Type B pancreatic cell (in vitro differentiated cells): Measurements from ENCODE around the gene PRKN. TPM values are rescaled to one million over a fixed set of nuclear protein-coding genes. Genes with fewer than 3 reads are reported as not detected.
A peak's percentile ranks its signal among the peaks of the same experiment; 100 is the strongest.

Experiments
- DNase-seq: peaks from one replicate; pipeline ENCODE4 v3.0.0; 2021; ENCODE audit warnings: mixed read lengths; ENCODE audit not compliant: unreplicated experiment; ENCODE audit errors: extremely low spot score
- H3K27ac Mint-ChIP-seq: 2 replicates; pipeline ENCODE4 v1.8.0; 2021; ENCODE audit warnings: mild to moderate bottlenecking, mixed read lengths
- H3K27me3 Mint-ChIP-seq: 2 replicates; pipeline ENCODE4 v1.8.0; 2021; ENCODE audit warnings: mixed read lengths
- H3K36me3 Mint-ChIP-seq: 2 replicates; pipeline ENCODE4 v1.8.0; 2021; ENCODE audit warnings: mixed read lengths
- H3K4me1 Mint-ChIP-seq: one replicate; pipeline ENCODE4 v1.8.0; 2021; ENCODE audit warnings: mixed read lengths; ENCODE audit not compliant: unreplicated experiment
- H3K4me3 Mint-ChIP-seq: 2 replicates; pipeline ENCODE4 v1.8.0; 2021; ENCODE audit warnings: mild to moderate bottlenecking, mixed read lengths
- H3K9me3 Mint-ChIP-seq: 2 replicates; pipeline ENCODE4 v1.8.0; 2021; ENCODE audit warnings: mixed read lengths
- total RNA-seq: library from RNA; stranded (reverse); gene quantifications from 2 replicates; pipeline ENCODE4 v1.2.1, GENCODE V29; 2021; ENCODE audit warnings: low replicate concordance
- TF ChIP-seq, protein P1 (sequence below): fragments of 200-600 bp; sonication (generic); conservative IDR thresholded peaks from 2 replicates; pipeline ENCODE4 v1.5.0; 2021; ENCODE audit warnings: antibody characterized with exemption, mild to moderate bottlenecking

Gene PRKN
- total RNA-seq, 1 donor from 2014 or later = 6.2 TPM

DNA sequence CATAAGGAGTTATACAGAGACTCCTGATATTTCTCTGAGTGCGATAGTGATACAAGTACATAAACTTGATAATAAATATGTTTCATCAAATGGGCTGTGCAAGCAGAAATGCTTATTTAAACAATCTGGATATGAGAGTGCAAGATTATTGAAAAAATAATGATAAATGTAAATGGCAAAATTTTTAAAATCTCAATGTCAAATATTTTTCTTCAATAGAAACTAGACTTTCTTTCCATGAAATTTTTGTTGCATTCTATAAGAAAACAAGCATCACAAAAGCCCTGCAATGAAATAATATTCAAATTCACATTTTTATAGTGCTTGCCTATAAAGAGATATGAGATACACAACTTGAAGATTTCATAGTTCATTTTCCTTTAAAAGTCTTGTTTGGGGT is 2.9 kb upstream of the PRKN start:
- TF ChIP-seq, protein P1, sequence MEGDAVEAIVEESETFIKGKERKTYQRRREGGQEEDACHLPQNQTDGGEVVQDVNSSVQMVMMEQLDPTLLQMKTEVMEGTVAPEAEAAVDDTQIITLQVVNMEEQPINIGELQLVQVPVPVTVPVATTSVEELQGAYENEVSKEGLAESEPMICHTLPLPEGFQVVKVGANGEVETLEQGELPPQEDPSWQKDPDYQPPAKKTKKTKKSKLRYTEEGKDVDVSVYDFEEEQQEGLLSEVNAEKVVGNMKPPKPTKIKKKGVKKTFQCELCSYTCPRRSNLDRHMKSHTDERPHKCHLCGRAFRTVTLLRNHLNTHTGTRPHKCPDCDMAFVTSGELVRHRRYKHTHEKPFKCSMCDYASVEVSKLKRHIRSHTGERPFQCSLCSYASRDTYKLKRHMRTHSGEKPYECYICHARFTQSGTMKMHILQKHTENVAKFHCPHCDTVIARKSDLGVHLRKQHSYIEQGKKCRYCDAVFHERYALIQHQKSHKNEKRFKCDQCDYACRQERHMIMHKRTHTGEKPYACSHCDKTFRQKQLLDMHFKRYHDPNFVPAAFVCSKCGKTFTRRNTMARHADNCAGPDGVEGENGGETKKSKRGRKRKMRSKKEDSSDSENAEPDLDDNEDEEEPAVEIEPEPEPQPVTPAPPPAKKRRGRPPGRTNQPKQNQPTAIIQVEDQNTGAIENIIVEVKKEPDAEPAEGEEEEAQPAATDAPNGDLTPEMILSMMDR = no peak
- H3K36me3 Mint-ChIP-seq = no peaks in the 10 kb centered on the region

DNA sequence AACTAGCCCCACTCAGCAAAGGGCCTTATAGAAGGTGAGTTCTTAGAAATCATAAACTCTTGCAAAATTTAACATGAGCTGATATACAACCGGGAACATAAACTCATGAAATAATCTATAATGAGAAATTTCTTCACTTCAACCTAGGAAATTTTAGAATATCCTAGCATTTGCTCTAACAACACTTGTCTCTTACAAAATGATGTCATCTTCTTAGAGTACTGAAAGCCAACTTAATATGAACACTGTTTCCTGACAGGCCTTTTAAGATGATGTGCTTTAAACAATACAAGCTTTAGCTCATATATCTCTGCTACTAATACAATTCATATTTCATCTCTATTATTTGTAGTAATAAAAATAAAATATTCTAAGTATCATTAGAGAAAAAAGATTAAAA is 1.1 kb upstream of the PRKN start:
- Mint-ChIP-seq H3K4me1 (peaks cover 17% of the 10 kb centered on the region), H3K27me3 (no peaks in the 10 kb centered on the region), H3K4me3 (peak overlapping the region; percentile 98), H3K9me3 (no peaks in the 10 kb centered on the region), H3K36me3 (no peaks in the 10 kb centered on the region), H3K27ac (peak overlapping the region; percentile 91)
- TF ChIP-seq, protein P1 = no peak
- no peak for DNase-seq

More for the DNA sequence above, 2.9 kb upstream of the PRKN start:
- Mint-ChIP-seq H3K27ac (no peak overlapping the region), H3K4me1 (peaks cover 17% of the 10 kb centered on the region), H3K27me3 (no peaks in the 10 kb centered on the region), H3K4me3 (no peak overlapping the region), H3K9me3 (no peaks in the 10 kb centered on the region)
- no peak for DNase-seq

DNA sequence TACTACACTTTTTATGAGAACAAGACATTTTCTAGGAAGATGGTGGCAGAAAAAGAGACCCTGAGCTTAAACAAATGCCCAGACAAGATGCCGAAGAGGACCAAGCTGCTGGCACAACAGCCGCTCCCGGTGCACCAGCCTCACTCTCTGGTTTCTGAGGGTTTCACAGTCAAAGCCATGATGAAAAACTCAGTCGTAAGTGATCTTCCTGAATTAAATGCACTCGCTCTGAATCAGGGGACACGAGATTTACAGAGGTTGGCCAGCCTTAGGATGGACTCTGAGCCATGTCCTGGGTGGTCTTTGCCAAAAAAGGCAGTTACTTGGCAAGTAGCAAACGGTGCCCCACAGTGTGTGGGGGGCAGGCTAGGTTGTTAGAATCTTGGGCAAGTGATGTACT is 631 bp upstream of the PRKN start:
- Mint-ChIP-seq H3K27me3 (no peaks in the 10 kb centered on the region), H3K9me3 (no peaks in the 10 kb centered on the region), H3K4me1 (peaks cover 17% of the 10 kb centered on the region), H3K27ac (peak overlapping the region; percentile 91), H3K36me3 (no peaks in the 10 kb centered on the region), H3K4me3 (peak overlapping the region; percentile 98)
- no peak for DNase-seq
- TF ChIP-seq, protein P1 = no peak

DNA sequence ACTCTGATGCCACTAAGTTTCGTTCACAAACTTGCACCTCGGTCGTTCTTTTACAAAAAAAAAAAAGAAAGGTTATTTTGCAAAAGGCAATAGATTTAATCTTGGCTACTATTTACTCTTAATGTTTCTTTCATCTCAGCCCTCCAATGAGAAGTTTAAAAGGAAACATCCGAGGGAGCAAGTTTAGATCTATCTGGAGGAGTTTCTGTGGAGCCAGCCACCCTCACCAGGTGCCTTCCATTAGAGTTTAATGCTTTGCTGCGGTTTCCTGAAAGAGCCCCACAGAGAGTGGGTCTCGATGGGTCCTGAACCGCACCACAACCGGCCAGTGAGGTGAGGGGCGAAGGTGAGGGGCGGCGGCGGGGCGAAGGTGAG is 632 bp downstream of the PRKN start:
- Mint-ChIP-seq H3K4me3 (peak overlapping the region; percentile 98), H3K27me3 (no peaks in the 10 kb centered on the region), H3K27ac (peak overlapping the region; percentile 95), H3K36me3 (no peaks in the 10 kb centered on the region), H3K9me3 (no peaks in the 10 kb centered on the region), H3K4me1 (peaks cover 17% of the 10 kb centered on the region)
- TF ChIP-seq, protein P1 = no peak
- DNase-seq = no peak

DNA sequence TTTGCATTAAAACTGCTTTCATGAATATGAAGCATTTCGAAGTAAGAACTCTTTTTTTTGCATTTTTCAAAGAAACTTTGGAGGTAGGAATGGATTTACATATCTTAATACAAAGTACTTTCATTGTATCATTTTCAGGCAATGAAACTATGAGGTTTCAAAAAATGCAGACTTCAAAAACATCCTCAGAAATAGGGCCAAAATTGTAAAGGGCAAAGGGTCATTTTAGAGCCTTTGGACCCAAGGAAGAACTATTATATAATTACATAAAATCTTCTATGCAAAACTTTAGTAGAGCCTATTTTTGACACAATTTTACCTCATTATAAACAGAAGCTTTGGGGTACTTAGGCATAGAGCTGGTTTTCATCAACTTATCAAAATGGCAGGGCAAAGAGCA is 4.9 kb downstream of the PRKN start:
- Mint-ChIP-seq H3K27ac (no peak overlapping the region), H3K9me3 (peaks cover 6% of the 10 kb centered on the region), H3K27me3 (no peaks in the 10 kb centered on the region), H3K4me1 (peaks cover 12% of the 10 kb centered on the region), H3K4me3 (no peak overlapping the region), H3K36me3 (no peaks in the 10 kb centered on the region)
- TF ChIP-seq, protein P1 = no peak
- no peak for DNase-seq

DNA sequence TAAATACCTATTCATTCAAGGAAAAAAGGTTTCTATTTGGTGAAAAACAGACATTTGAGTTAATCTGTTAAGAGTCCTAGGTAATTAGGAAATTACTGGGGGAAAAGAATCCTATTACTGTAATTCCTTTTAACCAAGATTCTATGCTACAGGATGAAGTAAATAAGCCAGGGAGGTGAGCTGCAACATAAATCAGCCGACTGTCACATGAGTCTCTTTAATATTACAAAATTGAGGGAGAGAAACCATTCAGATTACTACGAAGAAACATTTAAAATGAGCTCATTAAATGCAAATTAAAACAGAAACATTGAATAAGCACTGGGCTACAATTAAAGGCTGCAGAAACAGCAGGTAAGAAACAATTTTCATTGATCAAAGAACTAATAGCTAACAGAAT is 5.3 kb downstream of the PRKN start:
- no peak for DNase-seq
- TF ChIP-seq, protein P1 = no peak
- H3K27ac Mint-ChIP-seq = no peak overlapping the region
- peaks cover 6% of the 10 kb centered on the region for H3K9me3 Mint-ChIP-seq
- H3K4me3 Mint-ChIP-seq = no peak overlapping the region
- no peaks in the 10 kb centered on the region for H3K36me3 Mint-ChIP-seq
- H3K4me1 Mint-ChIP-seq = peaks cover 12% of the 10 kb centered on the region
- no peaks in the 10 kb centered on the region for H3K27me3 Mint-ChIP-seq
